GM12873 (cell line): Measurements from ENCODE around the gene MAMLD1.

Source experiments
- CTCF ChIP-seq: IDR thresholded peaks from 2 replicates; pipeline ENCODE4 v1.5.1; 2012; ENCODE audit warnings: low read depth, mild to moderate bottlenecking, moderate library complexity, low read length, control low read depth; ENCODE audit not compliant: insufficient read depth; ENCODE audit errors: missing control alignments

MAMLD1 gene

GRCh38 chrX:150421816-150422215 lies 58.7 kb downstream of the MAMLD1 start:
- no peak for TF ChIP-seq CTCF

DNA sequence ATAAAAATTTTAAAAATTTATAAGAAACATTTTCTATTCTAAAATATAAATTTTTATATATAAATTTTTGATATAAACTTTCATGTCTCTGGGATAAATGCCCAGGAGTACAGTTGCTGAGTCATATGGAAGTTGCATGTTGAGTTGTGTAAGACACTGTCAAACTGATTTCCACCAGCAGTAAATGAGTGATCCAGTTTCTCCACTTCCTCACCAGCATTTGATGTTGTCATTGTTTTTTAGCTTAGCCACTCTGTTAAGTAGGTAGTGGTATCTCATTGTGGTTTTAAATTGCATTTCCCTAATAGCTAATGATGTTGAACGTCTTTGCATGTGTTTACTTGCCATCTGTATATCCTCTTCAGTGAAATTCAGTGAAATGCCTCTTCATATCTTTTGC lies 66.5 kb downstream of the MAMLD1 start:
- TF ChIP-seq CTCF: no peak

GRCh38 chrX:150436195-150436594 lies 73.1 kb downstream of the MAMLD1 start:
- TF ChIP-seq CTCF: no peak

DNA sequence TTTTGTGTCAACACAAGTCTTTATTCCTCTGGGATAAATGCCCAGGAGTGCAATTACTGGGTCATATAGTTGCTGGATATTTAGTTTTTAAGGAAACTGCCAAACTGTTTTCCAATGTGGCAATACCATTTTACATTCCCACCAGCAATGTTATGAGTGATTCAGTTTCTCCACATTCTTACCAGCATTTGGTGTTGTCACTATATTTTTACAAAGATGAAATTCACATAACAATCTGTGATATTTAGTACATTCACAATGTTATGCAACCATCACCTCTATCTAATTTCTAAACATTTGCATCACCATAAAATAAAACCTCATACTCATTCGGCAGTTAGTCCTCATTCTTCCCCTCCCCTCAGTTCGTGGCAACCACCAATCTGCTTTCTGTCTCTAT lies 75.0 kb downstream of the MAMLD1 start:
- no peak for TF ChIP-seq CTCF

- no peak for TF ChIP-seq CTCF
These were observed 83.0 kb downstream of the MAMLD1 start for GRCh38 chrX:150446151-150446550.

DNA sequence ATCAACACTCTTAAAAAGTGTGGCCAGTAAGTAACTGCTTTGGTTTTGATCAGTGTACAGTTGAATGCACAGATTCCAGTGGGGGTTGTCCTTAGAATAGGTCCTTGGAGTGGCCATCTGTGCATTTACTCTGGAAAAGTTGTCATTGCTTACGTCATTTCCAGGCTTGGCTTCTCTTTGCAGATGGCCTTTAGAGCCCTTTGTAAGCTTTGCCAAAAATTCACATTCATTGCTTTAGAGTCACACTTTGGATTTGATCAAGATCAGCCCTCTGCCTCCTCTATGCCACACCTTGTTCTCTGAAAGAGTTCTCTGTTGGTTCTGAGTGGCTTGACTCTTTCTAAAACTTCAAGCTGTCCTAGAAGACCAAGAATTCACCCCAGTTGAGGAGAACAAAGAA lies 83.9 kb downstream of the MAMLD1 start:
- TF ChIP-seq CTCF: no peak

GRCh38 chrX:150449313-150449712 lies 86.2 kb downstream of the MAMLD1 start:
- TF ChIP-seq CTCF: peak; percentile 44

DNA sequence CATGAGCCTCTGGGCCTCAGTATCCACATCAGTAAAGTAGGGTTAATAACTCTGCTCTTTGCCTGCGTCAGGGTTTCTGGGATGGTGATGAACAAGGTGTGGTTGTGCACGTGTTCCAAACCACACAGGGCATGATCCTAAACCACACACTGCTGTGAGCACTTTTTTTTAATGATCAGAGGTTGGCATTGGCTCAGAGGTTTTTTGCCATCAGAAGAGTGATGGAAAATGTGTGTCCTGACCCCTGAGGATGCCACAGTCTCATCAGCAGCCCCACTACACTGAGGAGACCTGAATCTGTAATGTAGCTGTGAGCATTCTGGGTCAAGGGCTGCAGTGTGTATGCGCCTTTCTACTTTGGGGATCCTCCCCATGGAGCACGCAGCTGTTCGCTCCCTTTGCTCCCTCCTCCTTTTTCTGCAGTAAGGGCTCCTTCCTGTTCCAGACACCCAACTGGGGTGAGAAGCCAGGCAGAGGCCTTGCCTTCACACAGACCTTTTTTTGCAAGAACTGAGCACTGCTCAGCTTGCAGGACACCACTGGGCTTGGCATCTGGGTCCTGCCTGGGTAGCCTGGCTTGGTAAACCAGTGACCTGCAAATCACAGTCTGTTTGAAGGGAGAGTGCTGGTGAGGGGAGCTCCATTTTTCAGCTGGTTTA lies 87.5 kb downstream of the MAMLD1 start:
- no peak for TF ChIP-seq CTCF
